Measurements from ENCODE around the gene DIAPH2.

DNA sequence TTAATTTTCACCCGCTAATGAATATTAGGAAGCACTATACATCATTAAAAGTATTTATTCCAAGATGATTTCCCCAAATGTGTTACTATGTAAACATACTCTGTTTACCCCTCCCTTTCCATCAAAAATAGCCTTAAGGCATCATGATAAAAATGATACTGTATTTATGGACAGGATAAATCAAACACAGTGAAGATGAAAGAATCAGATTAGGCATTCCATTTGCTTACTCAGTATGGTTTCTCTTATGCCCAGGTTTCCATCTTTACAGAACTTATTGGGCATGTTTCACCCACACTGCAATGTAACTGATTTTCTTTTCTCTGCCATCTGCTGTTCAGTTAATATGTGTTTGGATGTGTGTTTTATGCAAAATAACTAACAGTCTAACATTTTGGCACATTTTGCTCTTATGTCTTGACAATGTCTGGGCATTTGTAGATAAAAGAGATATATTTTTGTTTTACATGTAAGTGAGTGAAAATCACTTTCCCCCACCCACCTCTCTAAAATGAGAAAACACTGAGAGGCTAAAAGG is 644.3 kb downstream of the DIAPH2 start:
- TF ChIP-seq TAF1 (IDR thresholded peaks at IDR 0.05; ENCODE audit: low read depth, low read length) (no peak), POLR2A (IDR thresholded peaks at IDR 0.05; ENCODE audit: low read depth, low read length) (no peak), PAX5 (IDR thresholded peaks at IDR 0.05; ENCODE audit: insufficient read depth, low read length, severe bottlenecking) (no peak), POLR2AphosphoS5 (IDR thresholded peaks at IDR 0.05; ENCODE audit: low read depth, low read length) (no peak), POU2F2 (IDR thresholded peaks at IDR 0.05; ENCODE audit: low read depth, low read length) (no peak)

Data from GM12891 (cell line).